Astrocyte (in vitro differentiated cells and primary cell): ENCODE results near the gene KLHDC10.
"Not testable (repeated sequence)": the region's sequence is repeated elsewhere in the genome, so short reads cannot be mapped to it uniquely, and the experiment has no call there.

Source experiments
- CTCF ChIP-seq: IDR thresholded peaks from 2 replicates; pipeline ENCODE4 v1.5.1; 2011; ENCODE audit warnings: low read depth, mild to moderate bottlenecking, inconsistent platforms, low read length, moderate library complexity; ENCODE audit not compliant: insufficient read depth
- EZH2 ChIP-seq: IDR thresholded peaks from 2 replicates; pipeline ENCODE4 v1.6.1; 2012; ENCODE audit warnings: mild to moderate bottlenecking, low read length, inconsistent platforms; ENCODE audit not compliant: insufficient read depth

GRCh38 chr7:130064580-130064926 lies 5.8 kb upstream of the KLHDC10 start:
- TF ChIP-seq CTCF, EZH2: not testable (repeated sequence)
